Neuronal stem cell (in vitro differentiated cells): ENCODE data around the gene ISOC2.

ENCODE experiments used
- DNase-seq: peaks from one replicate; pipeline ENCODE4 v3.0.0-alpha.2; 2013; ENCODE audit warnings: low spot score
- H2AFZ ChIP-seq: one replicate; pipeline ENCODE4 v1.6.1; 2013; ENCODE audit warnings: mild to moderate bottlenecking, low read length, inconsistent platforms
- H2AK5ac ChIP-seq: 2 replicates; pipeline ENCODE4 v1.6.1; 2013; ENCODE audit warnings: low read depth, mild to moderate bottlenecking, inconsistent platforms, low read length, moderate library complexity, mixed read lengths
- H2BK120ac ChIP-seq: 2 replicates; pipeline ENCODE4 v1.6.1; 2013; ENCODE audit warnings: low read depth, mild to moderate bottlenecking, inconsistent platforms, low read length, moderate library complexity, mixed read lengths
- H2BK12ac ChIP-seq: one replicate; pipeline ENCODE4 v1.6.1; 2013; ENCODE audit warnings: low read length, inconsistent platforms
- H2BK15ac ChIP-seq: 2 replicates; pipeline ENCODE4 v1.6.1; 2013; ENCODE audit warnings: mild to moderate bottlenecking, low read length, inconsistent platforms, mixed read lengths
- H2BK5ac ChIP-seq: one replicate; pipeline ENCODE4 v1.6.1; 2013; ENCODE audit warnings: inconsistent platforms, mild to moderate bottlenecking, low read length, moderate library complexity
- H3K14ac ChIP-seq: one replicate; pipeline ENCODE4 v1.6.1; 2013; ENCODE audit warnings: low read length, inconsistent platforms
- H3K18ac ChIP-seq: 2 replicates; pipeline ENCODE4 v1.6.1; 2013; ENCODE audit warnings: low read length, inconsistent platforms
- H3K23ac ChIP-seq: 2 replicates; pipeline ENCODE4 v1.6.1; 2013; ENCODE audit warnings: low read depth, mild to moderate bottlenecking, mixed read lengths, low read length, inconsistent platforms; ENCODE audit not compliant: poor library complexity
- H3K27ac ChIP-seq: replicated peaks from 3 replicates; pipeline ENCODE4 v1.5.1; 2013; ENCODE audit warnings: low read length, inconsistent platforms
- H3K27me3 ChIP-seq, 3 experiments: 2 replicates each; pipeline ENCODE4 v1.6.1; 2013; ENCODE audit warnings: low read length in 3 of 3, mild to moderate bottlenecking in 2 of 3, inconsistent platforms in 1 of 3, low read depth in 1 of 3, mixed read lengths in 1 of 3, moderate library complexity in 1 of 3; ENCODE audit not compliant: control insufficient read depth in 3 of 3, insufficient read depth in 3 of 3
- H3K36me3 ChIP-seq, 2 donors: replicated peaks in 1 of 2; 2 replicates each; pipeline ENCODE4 v1.6.1; 2013; ENCODE audit warnings: low read length in 2 of 2; ENCODE audit not compliant: control insufficient read depth in 2 of 2, insufficient read depth in 2 of 2
- H3K4ac ChIP-seq: 2 replicates; pipeline ENCODE4 v1.6.1; 2013; ENCODE audit warnings: inconsistent platforms, mild to moderate bottlenecking, low read length, moderate library complexity
- H3K4me1 ChIP-seq, 2 donors: 1 replicate in 1 of 2; 2 replicates in 1 of 2; pipeline ENCODE4 v1.6.1; 2013; ENCODE audit warnings: low read length in 2 of 2, low read depth in 1 of 2; ENCODE audit not compliant: control insufficient read depth in 2 of 2, insufficient read depth in 1 of 2
- H3K4me2 ChIP-seq: one replicate; pipeline ENCODE4 v1.6.1; 2013; ENCODE audit warnings: mild to moderate bottlenecking, low read length, inconsistent platforms; ENCODE audit not compliant: insufficient read depth, poor library complexity, severe bottlenecking
- H3K4me3 ChIP-seq, 2 donors: 2 replicates each; pipeline ENCODE4 v1.5.1; 2013; ENCODE audit warnings: low read length in 2 of 2, mild to moderate bottlenecking in 2 of 2, inconsistent platforms in 1 of 2, moderate library complexity in 1 of 2
- H3K79me1 ChIP-seq: one replicate; pipeline ENCODE4 v1.6.1; 2013; ENCODE audit warnings: low read depth, mild to moderate bottlenecking, inconsistent platforms, low read length, moderate library complexity
- H3K9ac ChIP-seq: one replicate; pipeline ENCODE4 v1.6.1; 2013; ENCODE audit warnings: mild to moderate bottlenecking, low read depth, low read length, inconsistent platforms; ENCODE audit not compliant: poor library complexity
- H3K9me3 ChIP-seq, 2 donors: replicated peaks in 1 of 2; 2 replicates each; pipeline versions ENCODE3 to v1.6.1; 2013; ENCODE audit warnings: low read length in 2 of 2, mild to moderate bottlenecking in 2 of 2, inconsistent platforms in 1 of 2, low read depth in 1 of 2, mixed read lengths in 1 of 2, moderate library complexity in 1 of 2; ENCODE audit not compliant: control insufficient read depth in 2 of 2, insufficient read depth in 1 of 2
- H4K8ac ChIP-seq: one replicate; pipeline ENCODE4 v1.6.1; 2013; ENCODE audit warnings: low read depth, mild to moderate bottlenecking, inconsistent platforms, low read length, moderate library complexity
- H4K91ac ChIP-seq: one replicate; pipeline ENCODE4 v1.6.1; 2013; ENCODE audit warnings: low read length, low read depth, mild to moderate bottlenecking, inconsistent platforms; ENCODE audit not compliant: poor library complexity
- WGBS, 2 donors: extraction: QIAGEN DNeasy Blood & Tissue Kit; methylation state at CpG; one replicate each; pipeline ENCODE4 v1.1.7; 2013; ENCODE audit warnings: missing lambda C conversion rate in 2 of 2, mixed read lengths in 1 of 2; ENCODE audit not compliant: insufficient read length in 2 of 2, insufficient replicate concordance in 1 of 2; ENCODE audit errors: extremely low coverage in 2 of 2; 5-methylcytosine and 5-hydroxymethylcytosine counted together

ISOC2 gene

DNA sequence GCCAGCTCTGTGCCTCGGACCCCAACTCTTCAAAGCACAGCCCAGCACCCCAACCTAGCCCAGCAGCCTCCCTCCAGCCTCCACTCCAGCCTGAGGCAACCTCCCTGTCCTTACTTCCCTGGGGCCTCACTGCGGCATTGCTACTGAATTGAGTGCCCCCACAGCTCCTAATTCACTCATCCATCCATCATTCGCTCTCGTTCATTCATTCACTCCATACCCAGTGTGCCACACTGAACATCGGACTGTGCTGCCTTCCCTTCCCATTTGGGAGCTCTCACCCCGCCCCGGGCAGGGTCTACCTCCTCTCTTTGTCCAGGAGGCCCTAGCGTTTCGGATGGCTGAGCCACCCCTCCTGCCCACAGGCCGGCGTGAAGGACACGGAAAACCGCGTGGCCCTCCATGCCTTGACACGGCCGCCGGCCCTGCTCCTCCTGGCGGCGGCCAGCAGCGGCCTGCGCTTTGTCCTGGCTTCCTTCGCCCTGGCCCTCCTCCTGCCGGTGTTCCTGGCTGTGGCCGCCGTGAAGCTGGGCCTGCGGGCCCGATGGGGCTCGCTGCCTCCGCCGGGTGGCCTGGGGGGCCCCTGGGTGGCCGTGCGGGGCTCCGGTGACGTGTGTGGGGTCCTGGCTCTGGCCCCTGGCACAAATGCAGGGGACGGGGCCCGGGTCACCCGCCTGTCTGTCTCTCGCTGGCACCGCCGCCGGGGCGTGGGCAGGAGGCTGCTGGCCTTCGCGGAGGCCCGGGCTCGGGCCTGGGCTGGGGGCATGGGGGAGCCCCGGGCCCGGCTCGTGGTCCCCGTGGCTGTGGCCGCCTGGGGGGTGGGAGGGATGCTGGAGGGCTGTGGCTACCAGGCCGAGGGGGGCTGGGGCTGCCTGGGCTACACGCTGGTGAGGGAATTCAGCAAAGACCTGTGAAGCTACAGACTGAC lies 24.9 kb upstream of the ISOC2 start:
- H3K79me1 ChIP-seq = peaks cover 16% of the 10 kb centered on the region
- H2BK15ac ChIP-seq = peak overlapping the region; percentile 89
- H3K18ac ChIP-seq = no peak overlapping the region
- peak overlapping the region; percentile 63 for H3K14ac ChIP-seq
- H2AFZ ChIP-seq = no peak overlapping the region
- H3K27me3 ChIP-seq = no peaks in the 10 kb centered on the region
- H2AK5ac ChIP-seq = peak overlapping the region; percentile 81
- peak overlapping the region; percentile 93 for H3K9ac ChIP-seq
- no peak overlapping the region for H4K8ac ChIP-seq
- H3K4ac ChIP-seq = peak overlapping the region; percentile 53
- peak overlapping the region; percentile 4 for H3K27ac ChIP-seq
- H3K36me3 ChIP-seq = peaks cover 4 to 10% of the 10 kb centered on the region in 2 donors
- peak overlapping the region; percentile 91 for H2BK5ac ChIP-seq
- peaks cover 38 to 49% of the 10 kb centered on the region in 2 donors for H3K4me1 ChIP-seq
- peak overlapping the region; percentile 77 for H3K4me2 ChIP-seq
- H4K91ac ChIP-seq = no peak overlapping the region
- no peak overlapping the region for H2BK12ac ChIP-seq
- DNase-seq = no peak
- H3K23ac ChIP-seq = peak overlapping the region; percentile 18
- H3K9me3 ChIP-seq = no peaks in the 10 kb centered on the region
- H2BK120ac ChIP-seq = no peak overlapping the region
- WGBS, 2 donors = no CpG with 5 or more reads among the region's 53 CpGs
- peak overlapping the region in 1 of 2 donors; percentile 82 for H3K4me3 ChIP-seq

GRCh38 chr19:55485439-55486011 lies 24.1 kb upstream of the ISOC2 start:
- Histone ChIP-seq H3K9me3 (no peaks in the 10 kb centered on the region), H3K4me1 (peaks cover 39 to 43% of the 10 kb centered on the region in 2 donors), H4K91ac (no peak overlapping the region), H3K27me3 (no peaks in the 10 kb centered on the region), H3K18ac (peak overlapping the region; percentile 95), H4K8ac (no peak overlapping the region), H3K9ac (peak overlapping the region; percentile 93), H3K4me2 (peak overlapping the region; percentile 77), H3K79me1 (peaks cover 16% of the 10 kb centered on the region), H2AFZ (peak overlapping the region; percentile 91), H3K36me3 (peaks cover 4 to 14% of the 10 kb centered on the region in 2 donors), H2BK12ac (no peak overlapping the region), H3K14ac (peak overlapping the region; percentile 82), H2AK5ac (peak overlapping the region; percentile 100), H2BK5ac (peak overlapping the region; percentile 75), H3K23ac (peak overlapping the region; percentile 97), H2BK15ac (peak overlapping the region; percentile 45), H3K4me3 (peak overlapping the region; percentile 82 to 83), H3K27ac (peak overlapping the region; percentile 46), H2BK120ac (no peak overlapping the region), H3K4ac (no peak overlapping the region)
- no peak for DNase-seq
- no CpG with 5 or more reads among the region's 18 CpGs for WGBS, 2 donors

DNA sequence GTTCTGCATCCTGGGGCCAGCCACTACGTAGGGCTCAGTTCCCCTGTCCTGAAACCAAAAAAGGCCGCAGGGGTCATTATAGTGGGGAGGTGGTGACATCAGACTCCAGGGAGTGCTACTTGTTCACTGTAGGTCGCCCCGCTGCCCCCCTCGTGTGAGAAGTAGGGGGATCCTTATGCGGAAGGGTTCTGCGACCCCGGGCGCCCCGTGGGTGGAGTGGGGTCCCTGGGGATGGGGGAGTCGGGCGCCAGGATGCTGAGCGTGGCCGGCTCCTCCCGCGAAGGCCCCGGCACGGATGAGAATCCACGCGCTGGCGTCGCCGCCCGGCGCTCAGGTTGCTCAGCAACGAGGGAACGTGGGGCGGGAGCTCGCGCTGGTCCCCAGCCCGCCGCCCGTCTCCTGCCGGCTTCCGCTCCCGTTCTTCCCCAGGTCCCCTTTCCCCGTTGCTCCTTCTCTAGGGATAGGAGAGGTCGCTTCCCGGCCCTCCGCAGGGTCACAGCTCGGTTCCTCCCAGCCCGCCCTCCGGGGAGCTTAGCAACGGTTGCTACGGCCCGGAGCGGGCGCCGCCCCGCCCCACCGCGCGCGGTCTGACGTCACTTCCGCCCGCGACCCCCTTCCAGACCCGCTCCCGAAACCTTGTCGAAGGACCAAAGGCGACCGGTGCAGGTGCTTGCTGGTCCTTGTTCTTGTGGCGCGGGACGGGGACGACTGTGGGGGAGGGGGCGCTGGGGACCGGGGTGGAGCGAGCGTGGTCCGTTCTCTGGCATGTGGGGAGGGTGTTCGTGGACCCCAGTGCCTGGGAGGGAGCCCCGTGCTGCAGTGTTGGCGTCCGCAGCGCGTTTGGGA lies 23.4 kb upstream of the ISOC2 start, which contains the start of gene NAT14:
NAT14 (plus strand) TSS at position 596 of the 846 bp plus-strand sequence. CDS start 521 bp downstream, outside the sequence.
- H2AK5ac ChIP-seq = peak within 1 kb of the TSS; percentile 100
- H3K79me1 ChIP-seq = peaks cover 18% of the 10 kb centered on the region
- H2BK5ac ChIP-seq = peak within 1 kb of the TSS; percentile 93
- H2BK12ac ChIP-seq = peak within 1 kb of the TSS; percentile 58
- peak within 1 kb of the TSS; percentile 83 for H3K4me2 ChIP-seq
- peak within 1 kb of the TSS; percentile 91 for H2AFZ ChIP-seq
- H3K18ac ChIP-seq = peak within 1 kb of the TSS; percentile 98
- H3K36me3 ChIP-seq = peaks cover 4 to 14% of the 10 kb centered on the region in 2 donors
- H3K4me3 ChIP-seq = peak within 1 kb of the TSS; percentile 82 to 83
- H4K91ac ChIP-seq = no peak within 1 kb of the TSS
- H3K9ac ChIP-seq = peak within 1 kb of the TSS; percentile 93
- peak within 1 kb of the TSS; percentile 87 for H2BK120ac ChIP-seq
- peak within 1 kb of the TSS; percentile 37 for H3K4ac ChIP-seq
- peak within 1 kb of the TSS; percentile 86 for H3K27ac ChIP-seq
- H3K4me1 ChIP-seq = peaks cover 39 to 43% of the 10 kb centered on the region in 2 donors
- peak within 1 kb of the TSS; percentile 79 for H2BK15ac ChIP-seq
- no peaks in the 10 kb centered on the region for H3K27me3 ChIP-seq
- H3K9me3 ChIP-seq = no peaks in the 10 kb centered on the region
- DNase-seq = peak; percentile 86
- H3K23ac ChIP-seq = peak within 1 kb of the TSS; percentile 97
- H3K14ac ChIP-seq = peak within 1 kb of the TSS; percentile 82
- H4K8ac ChIP-seq = peak within 1 kb of the TSS; percentile 43
- no CpG with 5 or more reads among the region's 78 CpGs for WGBS, 2 donors
